ENCODE data around the gene CECR2.

DNA sequence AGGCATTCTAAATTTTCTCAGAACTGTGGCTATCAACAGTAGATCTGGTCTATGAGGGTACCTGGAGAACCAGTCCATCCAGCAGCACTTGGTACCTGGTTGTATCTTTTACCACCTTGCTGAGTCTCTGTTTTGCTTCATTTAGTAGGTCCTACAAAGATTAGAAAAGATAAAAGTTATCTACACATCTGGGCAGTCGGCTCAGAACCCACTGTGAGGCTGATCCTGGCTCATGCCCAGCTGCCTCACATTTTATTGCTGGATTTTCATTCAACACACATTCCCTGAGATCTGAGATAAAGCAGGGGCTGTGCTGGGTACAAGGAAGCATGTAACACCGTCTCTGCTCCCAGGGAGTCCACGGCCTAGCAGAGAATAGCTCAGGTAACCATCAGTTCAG, 231.8 kb downstream of the CECR2 start:
- TF ChIP-seq CTCF (IDR thresholded peaks at IDR 0.05; ENCODE audit: insufficient read depth, low read length) = no peak
- no peak for TF ChIP-seq REST (IDR thresholded peaks at IDR 0.05; ENCODE audit: insufficient replicate concordance, low read depth)
